Mesothelial cell of epicardium (in vitro differentiated cells): ENCODE measurements around the gene NAP1L1. TPM values are rescaled to one million over a fixed set of nuclear protein-coding genes. Genes with fewer than 3 reads are reported as not detected.

Experiments
- DNase-seq, 2 experiments: peaks; one replicate each; pipeline ENCODE4 v3.0.0; 2021; ENCODE audit warnings: low spot score in 2 of 2; ENCODE audit not compliant: unreplicated experiment in 2 of 2
- H3K27ac Mint-ChIP-seq: 2 replicates; pipeline ENCODE4 v1.8.0; 2021; ENCODE audit warnings: mixed read lengths
- H3K27me3 Mint-ChIP-seq: 2 replicates; pipeline ENCODE4 v1.8.0; 2021; ENCODE audit warnings: low read depth, mixed read lengths
- H3K36me3 Mint-ChIP-seq: 2 replicates; pipeline ENCODE4 v1.8.0; 2021; ENCODE audit warnings: mixed read lengths
- H3K4me1 Mint-ChIP-seq: 2 replicates; pipeline ENCODE4 v1.8.0; 2021; ENCODE audit warnings: mixed read lengths
- H3K4me3 Mint-ChIP-seq: 2 replicates; pipeline ENCODE4 v1.8.0; 2021; ENCODE audit warnings: mild to moderate bottlenecking, moderate library complexity, mixed read lengths
- H3K9me3 Mint-ChIP-seq: 2 replicates; pipeline ENCODE4 v1.8.0; 2021; ENCODE audit warnings: mixed read lengths
- CTCF ChIP-seq: fragments of 200-600 bp; sonication (generic); IDR thresholded peaks from one replicate; pipeline ENCODE4 v1.5.0; 2021; ENCODE audit warnings: antibody characterized with exemption; ENCODE audit not compliant: unreplicated experiment
- total RNA-seq: library from RNA; stranded (reverse); gene quantifications from 3 replicates; pipeline ENCODE4 v1.2.1, GENCODE V29; 2021

NAP1L1 gene
- total RNA-seq, 1 donor from 2014 or later, result 887 TPM

GRCh38 chr12:76060111-76060510 is 24.4 kb downstream of the NAP1L1 start:
- no peak for DNase-seq
- Mint-ChIP-seq H3K36me3 (peaks cover 48% of the 10 kb centered on the region), H3K9me3 (peaks cover 12% of the 10 kb centered on the region), H3K4me1 (no peaks in the 10 kb centered on the region), H3K27ac (peak overlapping the region; percentile 4), H3K4me3 (no peak overlapping the region), H3K27me3 (no peaks in the 10 kb centered on the region)
- TF ChIP-seq CTCF, result no peak

- DNase-seq, result no peak
- no peaks in the 10 kb centered on the region for H3K4me1 Mint-ChIP-seq
- no peaks in the 10 kb centered on the region for H3K9me3 Mint-ChIP-seq
- H3K27ac Mint-ChIP-seq, result no peak overlapping the region
- no peaks in the 10 kb centered on the region for H3K27me3 Mint-ChIP-seq
- peaks cover 36% of the 10 kb centered on the region for H3K36me3 Mint-ChIP-seq
- no peak overlapping the region for H3K4me3 Mint-ChIP-seq
- TF ChIP-seq CTCF, result no peak
These were observed 27.2 kb downstream of the NAP1L1 start for GRCh38 chr12:76057326-76057725.

- H3K36me3 Mint-ChIP-seq, result peaks cover 37% of the 10 kb centered on the region
- no peak for TF ChIP-seq CTCF
- DNase-seq, result no peak
- H3K27ac Mint-ChIP-seq, result no peak overlapping the region
- H3K27me3 Mint-ChIP-seq, result no peaks in the 10 kb centered on the region
- H3K9me3 Mint-ChIP-seq, result no peaks in the 10 kb centered on the region
- no peaks in the 10 kb centered on the region for H3K4me1 Mint-ChIP-seq
- no peak overlapping the region for H3K4me3 Mint-ChIP-seq
These were observed 29.1 kb downstream of the NAP1L1 start for GRCh38 chr12:76055393-76055792.

- Mint-ChIP-seq H3K4me3 (no peak overlapping the region), H3K27ac (no peak overlapping the region), H3K36me3 (peaks cover 26% of the 10 kb centered on the region), H3K4me1 (no peaks in the 10 kb centered on the region), H3K27me3 (no peaks in the 10 kb centered on the region), H3K9me3 (no peaks in the 10 kb centered on the region)
- TF ChIP-seq CTCF, result no peak
- DNase-seq, result no peak
These were observed 34.8 kb downstream of the NAP1L1 start for GRCh38 chr12:76049575-76050251.

GRCh38 chr12:76047742-76048141 is 36.7 kb downstream of the NAP1L1 start:
- no peak for TF ChIP-seq CTCF
- Mint-ChIP-seq H3K9me3 (no peaks in the 10 kb centered on the region), H3K36me3 (peaks cover 24% of the 10 kb centered on the region)

More at GRCh38 chr12:76047742-76048141, 36.7 kb downstream of the NAP1L1 start:
- Mint-ChIP-seq H3K27ac (no peak overlapping the region), H3K4me1 (no peaks in the 10 kb centered on the region), H3K4me3 (no peak overlapping the region), H3K27me3 (no peaks in the 10 kb centered on the region)
- no peak for DNase-seq
